GM23248 (cell line): ENCODE measurements around the gene SPPL3. TPM values are rescaled to one million over a fixed set of nuclear protein-coding genes. Genes with fewer than 3 reads are reported as not detected.
"Not testable (repeated sequence)": the region's sequence is repeated elsewhere in the genome, so short reads cannot be mapped to it uniquely, and the experiment has no call there.

Experiments
- DNase-seq: peaks from one replicate; pipeline ENCODE4 v3.0.0-alpha.2; 2015
- H2AFZ ChIP-seq: fragments of 200-600 bp; sonication (generic); 2 replicates; pipeline ENCODE4 v1.6.1; 2016; ENCODE audit warnings: antibody characterized with exemption
- H3F3A ChIP-seq: fragments of 200-600 bp; sonication (generic); 2 replicates; pipeline ENCODE4 v1.6.1; 2016; ENCODE audit warnings: mild to moderate bottlenecking, antibody characterized with exemption, mixed run types; ENCODE audit not compliant: insufficient read depth
- H3K27ac ChIP-seq: fragments of 200-600 bp; sonication (generic); 2 replicates; pipeline ENCODE4 v1.5.1; 2016; ENCODE audit warnings: mild to moderate bottlenecking
- H3K27me3 ChIP-seq: fragments of 200-600 bp; sonication (generic); replicated peaks from 2 replicates; pipeline ENCODE4 v1.6.1; 2016; ENCODE audit warnings: mild to moderate bottlenecking; ENCODE audit not compliant: insufficient read depth
- H3K36me3 ChIP-seq: fragments of 200-600 bp; sonication (generic); 2 replicates; pipeline ENCODE4 v1.6.1; 2016; ENCODE audit warnings: low read depth, mild to moderate bottlenecking
- H3K4me1 ChIP-seq: fragments of 200-600 bp; sonication (generic); 2 replicates; pipeline ENCODE4 v1.6.1; 2016; ENCODE audit warnings: mild to moderate bottlenecking; ENCODE audit not compliant: insufficient read depth
- H3K4me2 ChIP-seq: fragments of 200-600 bp; sonication (generic); one replicate; pipeline ENCODE4 v1.6.1; 2016; ENCODE audit warnings: mild to moderate bottlenecking; ENCODE audit not compliant: unreplicated experiment
- H3K4me3 ChIP-seq: fragments of 200-600 bp; sonication (generic); 2 replicates; pipeline ENCODE4 v1.5.1; 2016; ENCODE audit warnings: mild to moderate bottlenecking
- H3K79me2 ChIP-seq: fragments of 200-600 bp; sonication (generic); 2 replicates; pipeline ENCODE4 v1.6.1; 2016; ENCODE audit warnings: mild to moderate bottlenecking; ENCODE audit not compliant: insufficient read depth
- H3K9ac ChIP-seq: fragments of 200-600 bp; sonication (generic); 2 replicates; pipeline ENCODE4 v1.6.1; 2016; ENCODE audit warnings: mild to moderate bottlenecking
- H3K9me2 ChIP-seq: fragments of 200-600 bp; sonication (generic); 2 replicates; pipeline ENCODE4 v1.6.1; 2016; ENCODE audit warnings: mixed run types, mild to moderate bottlenecking, moderate library complexity; ENCODE audit not compliant: insufficient read depth
- H3K9me3 ChIP-seq: fragments of 200-600 bp; sonication (generic); one replicate; pipeline ENCODE4 v1.6.1; 2017; ENCODE audit warnings: low read depth
- H4K20me1 ChIP-seq: fragments of 200-600 bp; sonication (generic); 2 replicates; pipeline ENCODE4 v1.6.0; 2016; ENCODE audit not compliant: insufficient read depth
- EZH2 ChIP-seq: fragments of 200-600 bp; sonication (generic); IDR thresholded peaks from 2 replicates; pipeline ENCODE4 v1.6.1; 2018; ENCODE audit warnings: antibody characterized with exemption, mild to moderate bottlenecking; ENCODE audit not compliant: insufficient read depth, poor library complexity, severe bottlenecking
- EZH2phosphoT487 ChIP-seq: fragments of 200-600 bp; sonication (generic); IDR thresholded peaks from 2 replicates; pipeline ENCODE4 v1.6.1; 2018; ENCODE audit warnings: antibody characterized with exemption, moderate library complexity, mild to moderate bottlenecking, low read depth; ENCODE audit not compliant: insufficient read depth
- WGBS, 2 experiments: methylation state at CpG; one replicate each; pipeline ENCODE4 v1.1.6; 2015 to 2017; ENCODE audit warnings: low lambda C conversion rate in 2 of 2, low coverage in 1 of 2; ENCODE audit errors: missing lambda C conversion rate in 2 of 2; 5-methylcytosine and 5-hydroxymethylcytosine counted together
- in situ Hi-C: fragments of 300-500 bp; cut with MboI; formaldehyde crosslinking; loops from 2 replicates; pipeline ENCODE4 v1.15.0; 2020
- polyA plus RNA-seq: library from polyadenylated mRNA; unstranded; fragments of >200 nt; fragmentation: Nextera tagmentation; extraction: Ambion mirVana; gene quantifications from 2 replicates; pipeline ENCODE4 v1.2.1, GENCODE V29; 2016
- total RNA-seq: library from RNA; depleted of rRNA; stranded (reverse); fragments of >200 nt; shearing (Covaris generic); gene quantifications from 2 replicates; pipeline ENCODE4 v1.2.3, GENCODE V29; 2014; rRNA removed

Gene SPPL3, protein sequence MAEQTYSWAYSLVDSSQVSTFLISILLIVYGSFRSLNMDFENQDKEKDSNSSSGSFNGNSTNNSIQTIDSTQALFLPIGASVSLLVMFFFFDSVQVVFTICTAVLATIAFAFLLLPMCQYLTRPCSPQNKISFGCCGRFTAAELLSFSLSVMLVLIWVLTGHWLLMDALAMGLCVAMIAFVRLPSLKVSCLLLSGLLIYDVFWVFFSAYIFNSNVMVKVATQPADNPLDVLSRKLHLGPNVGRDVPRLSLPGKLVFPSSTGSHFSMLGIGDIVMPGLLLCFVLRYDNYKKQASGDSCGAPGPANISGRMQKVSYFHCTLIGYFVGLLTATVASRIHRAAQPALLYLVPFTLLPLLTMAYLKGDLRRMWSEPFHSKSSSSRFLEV
- total RNA-seq (8.1 and 17.8 TPM in 2 replicates), polyA plus RNA-seq (24.8 and 26.1 TPM in 2 replicates)

DNA sequence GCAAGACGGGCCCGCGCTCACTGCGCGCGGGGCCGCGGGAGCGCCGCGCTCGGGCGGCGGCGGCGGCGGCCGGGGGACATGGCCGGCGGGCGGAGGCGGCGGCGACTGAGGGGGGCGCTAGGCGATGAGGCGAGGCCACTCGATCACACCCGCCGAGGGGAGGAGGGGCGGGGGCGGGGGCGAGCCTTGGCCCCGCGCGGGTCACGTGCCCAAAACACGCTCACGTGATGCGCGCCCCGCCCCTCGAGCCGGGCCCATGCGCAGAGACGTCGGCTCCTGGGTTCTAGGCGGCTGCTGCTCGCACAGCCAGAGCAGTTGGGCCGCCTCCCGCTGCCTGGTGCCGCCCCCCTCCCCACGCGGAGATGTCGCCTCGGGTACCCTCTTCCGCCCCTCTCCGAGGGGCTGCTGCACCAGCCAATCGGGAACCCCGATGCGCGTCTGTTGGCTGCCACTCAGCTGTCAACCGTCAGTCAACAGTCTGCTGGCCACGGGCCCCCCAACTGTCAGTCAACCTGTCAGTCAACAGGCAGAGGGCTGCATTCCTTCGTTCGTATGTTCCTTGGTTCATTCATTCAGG, at the start of gene SPPL3:
SPPL3 (minus strand) TSS at position 162 of the 577 bp plus-strand sequence. CDS start 491 bp downstream, outside the sequence.
- no peaks in the 10 kb centered on the region for H3K9me3 ChIP-seq
- peak within 1 kb of the TSS; percentile 100 for H2AFZ ChIP-seq
- peaks cover 45% of the 10 kb centered on the region for H3K79me2 ChIP-seq
- peaks cover 18% of the 10 kb centered on the region for H3K4me1 ChIP-seq
- peak within 1 kb of the TSS; percentile 95 for H3K4me2 ChIP-seq
- peaks cover 13% of the 10 kb centered on the region; the same call in 1 of the 2 replicates for H4K20me1 ChIP-seq
- H3K9me2 ChIP-seq = no peaks in the 10 kb centered on the region
- DNase-seq = peak; percentile 94
- H3K27ac ChIP-seq = peak within 1 kb of the TSS; percentile 29; the same call in 1 of the 2 replicates
- peak within 1 kb of the TSS; percentile 88 for H3K4me3 ChIP-seq
- no peaks in the 10 kb centered on the region for H3K36me3 ChIP-seq
- no peak for TF ChIP-seq EZH2
- no peak for TF ChIP-seq EZH2phosphoT487
- peaks cover 3% of the 10 kb centered on the region for H3F3A ChIP-seq
- in situ Hi-C loops = no loop called here
- H3K27me3 ChIP-seq = no peaks in the 10 kb centered on the region
- peak within 1 kb of the TSS; percentile 92 for H3K9ac ChIP-seq
- WGBS, 2 experiments = 5 to 13% methylated on average over 9 to 25 of the region's 66 CpGs

DNA sequence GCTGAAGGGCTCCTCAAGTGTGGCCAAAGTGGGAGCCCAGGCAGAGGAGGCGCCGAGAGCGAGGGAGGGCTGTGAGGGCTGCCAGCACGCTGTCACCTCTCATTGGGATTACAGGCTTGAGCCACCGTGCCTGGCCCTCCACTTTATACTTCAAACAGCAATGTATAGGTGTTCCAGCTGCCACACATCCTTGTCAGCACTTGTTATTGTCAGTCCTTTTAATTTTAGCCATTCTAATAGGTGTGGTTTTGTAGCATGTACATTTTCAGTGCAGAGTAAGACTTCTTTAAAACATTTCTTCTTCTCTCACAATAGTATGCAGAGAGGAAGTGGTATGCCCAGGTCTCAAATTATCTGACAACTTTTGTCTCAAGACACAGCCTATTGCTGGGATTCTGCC, 46.6 kb upstream of the SPPL3 start:
- Histone ChIP-seq H3K4me3 (no peak overlapping the region), H3K4me2 (no peak overlapping the region), H3K27me3 (no peaks in the 10 kb centered on the region), H3K36me3 (no peaks in the 10 kb centered on the region), H4K20me1 (no peaks in the 10 kb centered on the region), H3F3A (no peaks in the 10 kb centered on the region), H3K79me2 (no peaks in the 10 kb centered on the region), H2AFZ (no peak overlapping the region), H3K9me2 (no peaks in the 10 kb centered on the region), H3K9ac (no peak overlapping the region), H3K4me1 (no peaks in the 10 kb centered on the region), H3K27ac (no peak overlapping the region), H3K9me3 (no peaks in the 10 kb centered on the region)
- no peak for DNase-seq
- in situ Hi-C loops = loop anchor here (10.0 kb wide), 1 partner anchor 356 kb away; no protein-coding TSS in a partner anchor
- no peak for TF ChIP-seq EZH2phosphoT487
- 81 to 88% methylated on average over 5 of the region's 5 CpGs for WGBS, 2 experiments

DNA sequence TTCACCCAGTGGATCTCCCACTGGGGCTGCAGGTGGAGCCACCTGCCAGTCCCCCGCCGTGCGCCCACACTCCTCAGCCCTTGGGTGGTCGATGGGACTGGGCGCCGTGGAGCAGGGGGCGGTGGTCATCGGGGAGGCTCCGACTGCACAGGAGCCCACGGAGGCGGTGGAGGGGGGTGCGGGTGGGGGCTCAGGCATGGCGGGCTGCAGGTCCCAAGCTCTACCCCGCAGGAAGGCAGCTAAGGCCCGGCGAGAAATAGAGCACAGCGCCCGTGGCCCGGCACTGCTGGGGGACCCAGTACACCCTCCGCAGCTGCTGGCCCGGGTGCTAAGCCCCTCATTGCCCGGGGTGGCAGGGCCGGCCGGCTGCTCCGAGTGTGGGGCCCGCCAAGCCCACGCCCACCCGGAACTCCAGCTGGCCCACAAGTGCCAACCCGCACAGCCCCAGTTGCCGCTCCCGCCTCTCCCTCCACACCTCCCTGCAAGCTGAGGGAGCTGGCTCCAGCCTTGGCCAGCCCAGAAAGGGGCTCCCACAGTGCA, 46.2 kb upstream of the SPPL3 start:
- H3K4me2 ChIP-seq, H3K9ac ChIP-seq, H4K20me1 ChIP-seq, H3K79me2 ChIP-seq, H3K9me2 ChIP-seq, H3K27ac ChIP-seq, H3K27me3 ChIP-seq, H3K9me3 ChIP-seq, H3K36me3 ChIP-seq, H2AFZ ChIP-seq, H3K4me3 ChIP-seq, H3K4me1 ChIP-seq, H3F3A ChIP-seq, DNase-seq: not testable (repeated sequence)
- WGBS, 2 experiments = 90% methylated on average over 17 to 30 of the region's 31 CpGs
- in situ Hi-C loops = loop anchor here (10.0 kb wide), 1 partner anchor 356 kb away; no protein-coding TSS in a partner anchor

DNA sequence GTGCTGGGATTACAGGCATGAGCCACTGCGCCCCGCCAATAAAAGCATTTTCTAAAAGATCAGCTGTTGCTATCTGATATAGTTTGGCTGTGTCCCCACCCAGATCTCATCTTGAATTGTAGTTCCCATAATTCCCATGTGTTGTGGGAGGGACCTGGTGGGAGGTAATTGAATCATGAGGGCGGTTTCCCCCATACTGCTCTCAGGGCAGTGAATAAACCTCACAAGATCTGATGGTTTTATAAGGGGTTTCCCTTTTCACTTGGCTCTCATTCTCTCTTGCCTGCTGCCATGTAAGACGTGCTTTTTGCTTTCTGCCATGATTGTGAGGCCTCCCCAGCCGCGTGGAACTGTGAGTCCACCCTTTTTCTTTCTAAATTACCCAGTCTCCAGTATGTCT, 41.4 kb upstream of the SPPL3 start:
- H2AFZ ChIP-seq, H3K9ac ChIP-seq, H3F3A ChIP-seq, H3K4me2 ChIP-seq, DNase-seq, H3K4me1 ChIP-seq, H3K9me3 ChIP-seq, H3K27me3 ChIP-seq, H4K20me1 ChIP-seq, in situ Hi-C loops, H3K4me3 ChIP-seq, H3K79me2 ChIP-seq, H3K9me2 ChIP-seq, H3K27ac ChIP-seq, H3K36me3 ChIP-seq: not testable (repeated sequence)
- WGBS, 2 experiments = 73 to 83% methylated on average over 6 of the region's 6 CpGs
